ENCODE data around the gene KIFC3.
A peak's percentile ranks its signal among the peaks of the same experiment; 100 is the strongest.
"Not testable (repeated sequence)": the region's sequence is repeated elsewhere in the genome, so short reads cannot be mapped to it uniquely, and the experiment has no call there.

KIFC3 gene

DNA sequence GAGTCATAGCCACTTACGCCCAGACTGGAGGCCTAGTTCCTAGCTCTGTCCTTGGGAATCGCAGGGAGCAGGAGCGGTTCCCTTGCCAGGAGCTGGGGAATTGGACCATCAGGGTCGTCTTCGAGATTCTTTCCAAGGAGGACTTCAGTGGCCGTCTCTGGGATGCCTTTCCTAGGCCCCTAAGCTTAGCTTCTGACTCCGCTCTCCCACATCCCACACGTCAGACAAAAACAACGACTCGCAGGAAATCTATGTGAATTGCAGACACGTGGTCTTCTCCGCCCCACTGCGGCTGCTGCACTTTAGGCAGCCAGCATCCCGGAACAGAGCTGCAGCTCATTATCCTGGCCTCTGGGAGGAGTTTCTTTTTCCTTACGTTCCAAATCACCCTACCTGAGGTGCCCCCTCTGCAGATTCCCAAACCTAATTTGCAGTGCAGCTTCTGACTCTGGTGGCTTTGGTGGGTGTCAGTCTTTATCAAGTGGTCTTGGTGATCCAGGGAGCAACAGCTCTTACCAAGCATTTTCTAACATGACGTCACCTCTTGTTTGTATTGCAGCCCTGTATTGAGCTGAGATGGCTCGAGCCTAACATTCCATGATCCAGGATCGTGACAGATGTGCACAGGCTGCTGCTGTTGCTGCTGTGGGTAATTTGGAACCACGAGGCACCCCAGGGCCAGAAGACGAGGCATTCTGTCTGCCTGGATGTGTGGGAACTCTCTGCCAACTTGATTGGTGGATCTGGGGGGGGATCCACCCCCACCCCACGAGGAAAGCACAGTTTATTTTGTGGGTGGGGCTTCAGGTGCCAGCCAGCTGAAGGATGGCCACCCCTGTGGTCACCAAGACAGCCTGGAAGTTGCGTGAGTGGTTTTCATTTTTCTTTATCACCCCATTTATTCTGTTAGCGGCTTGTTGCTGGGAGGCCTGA lies 65.6 kb downstream of the KIFC3 start:
- peak; percentile 72 for DNase-seq

DNA sequence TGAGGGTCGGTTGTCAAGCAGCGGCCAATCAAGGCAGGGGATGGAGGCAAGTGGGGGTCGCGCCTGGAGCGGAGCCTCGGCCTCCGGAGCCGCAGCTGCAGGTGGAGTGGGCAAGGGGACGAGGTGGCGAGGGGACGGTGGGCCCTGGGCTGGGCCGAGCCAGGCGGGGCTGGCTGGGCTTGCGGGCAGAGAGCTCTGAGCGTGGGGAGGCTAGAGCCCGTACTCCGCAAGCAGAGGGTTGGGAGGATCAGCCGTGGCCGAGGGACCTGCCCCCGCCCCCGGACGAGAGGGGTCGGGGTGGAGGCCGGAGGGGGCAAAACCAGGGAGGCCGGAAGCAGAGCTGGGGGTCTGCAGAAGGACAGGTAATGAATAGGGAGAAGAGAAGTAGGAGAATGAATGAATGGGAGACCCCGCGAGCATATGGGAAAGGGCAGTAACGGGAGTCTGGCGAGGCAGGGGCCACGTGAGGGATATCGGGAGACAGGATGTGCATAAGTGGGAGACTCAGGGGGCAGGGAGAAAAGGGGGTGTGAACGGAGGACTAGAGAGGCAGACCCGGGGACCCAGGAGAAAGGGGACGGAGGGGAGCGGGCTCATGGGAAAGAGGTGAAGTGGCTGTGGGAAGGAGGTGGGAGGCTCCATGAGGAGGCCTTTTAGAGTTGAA lies 66.4 kb downstream of the KIFC3 start, which contains the start of gene KATNB1:
KATNB1 (plus strand) TSS at position 16 of the 664 bp plus-strand sequence. CDS start 1,474 bp downstream, outside the sequence.
- peak; percentile 20 for DNase-seq

DNA sequence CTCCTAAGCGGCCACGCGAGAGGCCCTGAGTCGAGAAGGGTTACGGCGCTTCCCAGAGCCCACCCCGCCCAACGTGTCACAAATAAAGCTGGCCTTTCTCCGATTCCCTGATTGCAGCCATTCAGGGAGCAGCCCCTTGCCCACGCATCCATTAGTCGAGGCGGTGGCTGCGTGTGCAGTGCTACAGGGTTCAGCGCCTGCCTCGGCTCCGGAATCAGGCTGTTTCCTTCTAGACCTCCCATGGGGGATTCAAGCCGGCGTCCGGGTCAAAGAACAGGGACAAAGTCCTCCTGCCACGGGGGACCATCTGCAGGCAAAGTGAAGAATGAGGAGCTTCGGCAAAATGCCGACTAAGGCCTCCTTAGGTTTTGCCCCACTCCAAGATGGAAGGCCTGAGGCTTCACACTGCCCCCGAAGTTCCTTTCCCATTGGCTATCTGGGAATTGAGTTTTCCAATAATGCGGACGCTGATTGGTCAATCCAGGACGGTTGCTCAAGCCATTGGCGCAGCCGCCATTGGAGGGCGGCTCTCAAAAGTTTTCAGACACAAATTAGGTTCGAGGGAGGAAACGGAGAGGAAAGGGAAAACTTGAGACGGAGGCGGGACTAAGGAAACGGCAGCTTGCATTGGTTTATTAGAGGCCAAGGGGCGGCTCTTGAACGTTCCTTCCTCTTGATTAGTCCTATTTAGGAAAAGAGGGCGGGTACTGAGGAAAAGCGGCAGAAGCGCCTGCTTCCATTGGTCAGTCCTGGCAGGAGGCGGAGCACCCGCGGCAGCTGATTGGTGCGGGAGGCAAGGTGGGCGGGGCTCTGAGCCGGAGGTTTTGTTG lies 67.2 kb downstream of the KIFC3 start:
- peak; percentile 96 for DNase-seq

DNA sequence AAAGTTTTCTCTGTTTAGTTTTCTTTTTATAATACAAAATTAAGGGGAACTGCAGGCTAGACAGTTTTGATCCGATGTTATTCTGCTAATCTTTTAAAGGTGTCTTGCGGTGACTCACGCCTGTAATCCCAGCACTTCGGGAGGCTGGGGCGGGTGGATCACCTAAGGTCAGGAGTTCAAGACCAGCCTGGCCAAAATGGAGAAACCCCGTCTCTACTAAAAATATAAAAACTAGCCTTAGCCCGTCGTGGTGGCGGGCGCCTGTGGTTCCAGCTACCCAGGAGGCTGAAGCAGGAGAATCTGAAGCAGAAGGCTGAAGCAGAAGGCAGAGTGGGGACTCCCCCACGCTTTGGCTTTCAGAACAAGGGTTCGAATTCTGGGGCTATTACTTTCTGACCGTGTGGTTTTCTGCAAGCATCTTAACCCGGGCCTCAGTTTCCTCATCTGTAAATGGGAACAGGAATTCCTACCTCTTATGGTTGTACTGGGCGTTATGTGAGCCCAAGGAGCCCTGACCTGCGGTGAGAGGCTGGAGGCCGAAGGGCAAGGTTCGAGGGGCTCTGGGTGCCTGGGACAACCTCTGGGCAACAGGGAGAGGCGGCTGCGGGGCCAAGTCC lies 67.9 kb downstream of the KIFC3 start:
- no peak for DNase-seq

DNA sequence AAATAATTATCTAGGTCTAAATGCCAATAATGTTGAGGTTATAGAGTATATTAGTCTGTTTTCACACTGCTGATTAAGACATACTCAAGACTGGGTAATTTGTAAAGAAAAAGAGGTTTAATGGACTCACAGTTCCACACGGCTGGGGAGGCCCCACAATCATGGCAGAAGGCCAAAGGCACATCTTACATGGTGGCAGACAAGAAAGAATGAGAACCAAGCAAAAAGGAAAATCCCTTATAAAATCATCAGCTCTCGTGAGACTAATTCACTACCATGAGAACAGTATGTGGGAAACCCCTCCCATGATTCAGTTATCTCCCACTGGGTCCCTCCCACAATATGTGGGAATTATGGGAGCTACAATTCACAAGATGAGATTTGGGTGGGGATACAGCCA lies 69.6 kb downstream of the KIFC3 start:
- DNase-seq = no peak

DNA sequence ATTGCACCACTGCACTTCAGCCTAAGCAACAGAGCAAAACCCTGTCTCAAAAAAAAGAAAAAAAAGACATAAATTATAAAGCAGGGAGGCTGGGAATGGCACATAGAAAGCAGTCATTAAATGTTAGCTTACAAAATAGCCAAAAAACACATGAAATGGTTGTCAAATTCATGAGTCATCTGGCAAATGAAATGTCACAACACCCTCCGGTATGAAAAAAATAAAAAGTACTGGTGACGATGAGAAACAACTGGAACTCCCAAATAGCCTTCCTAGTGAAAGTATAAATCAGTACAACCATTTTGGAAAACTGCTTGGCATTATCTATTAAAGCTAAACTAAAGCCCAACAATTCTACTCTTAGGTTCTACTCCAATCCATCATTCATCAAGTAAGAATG lies 70.3 kb downstream of the KIFC3 start:
- DNase-seq = no peak

DNA sequence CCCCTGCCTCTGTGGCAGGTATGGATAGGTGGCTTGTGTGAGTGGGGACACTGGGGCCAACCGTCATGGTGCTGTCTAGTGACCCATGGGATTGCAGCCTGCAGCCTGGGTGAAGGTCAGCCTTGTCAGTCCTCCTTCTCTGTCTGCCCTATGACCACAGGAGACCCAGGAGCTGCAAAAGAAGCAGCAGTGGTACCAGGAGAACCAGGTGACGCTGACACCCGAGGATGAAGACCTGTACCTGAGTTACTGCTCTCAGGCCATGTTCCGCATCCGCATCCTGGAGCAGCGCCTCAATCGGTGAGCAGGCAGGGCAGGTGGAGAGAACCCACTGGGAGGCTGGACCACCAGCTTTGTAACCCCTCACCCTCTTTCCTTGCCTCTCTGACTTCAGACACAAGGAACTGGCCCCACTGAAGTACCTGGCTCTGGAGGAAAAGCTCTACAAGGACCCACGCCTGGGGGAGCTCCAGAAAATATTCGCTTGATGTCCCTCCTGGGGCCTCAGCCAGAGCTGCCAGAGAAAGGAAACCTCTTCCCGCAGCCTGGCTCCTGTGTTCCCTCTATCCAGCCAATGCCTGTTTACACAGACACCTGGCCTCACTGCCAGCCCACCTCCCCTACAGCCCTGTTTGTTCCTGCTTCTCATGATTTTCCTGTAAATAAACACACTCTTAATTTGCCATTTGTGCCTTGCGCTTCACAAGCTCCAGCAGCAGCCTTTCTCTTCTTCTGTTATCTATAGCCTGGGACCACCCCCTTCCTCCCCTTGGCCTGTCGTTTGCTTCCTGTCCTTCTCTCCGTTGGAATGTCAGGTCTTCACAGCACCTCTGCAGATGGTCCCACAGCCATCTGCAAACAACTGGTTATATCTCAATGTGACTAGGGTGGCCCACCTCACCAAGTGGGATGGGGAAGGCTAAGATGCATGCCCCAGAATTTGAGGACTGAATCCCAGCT lies 71.2 kb downstream of the KIFC3 start:
- no peak for DNase-seq

DNA sequence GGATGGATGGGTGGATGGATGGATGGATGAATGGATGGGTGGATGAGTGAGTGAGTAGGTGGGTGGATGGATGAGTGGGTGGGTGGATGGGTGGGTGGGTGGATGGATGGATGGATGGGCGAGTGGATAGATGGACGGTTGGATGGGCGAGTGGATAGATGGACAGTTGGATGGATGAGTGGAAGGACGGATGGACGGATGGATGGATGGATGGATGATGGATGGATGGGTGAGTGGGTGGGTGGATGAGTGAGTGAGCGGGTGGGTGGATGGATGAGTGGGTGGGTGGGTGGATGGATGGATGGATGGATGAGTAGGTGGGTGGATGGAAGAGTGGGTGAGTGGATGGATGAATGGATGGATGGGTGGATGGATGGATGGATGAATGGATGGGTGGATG lies 72.4 kb downstream of the KIFC3 start:
- DNase-seq = not testable (repeated sequence)

DNA sequence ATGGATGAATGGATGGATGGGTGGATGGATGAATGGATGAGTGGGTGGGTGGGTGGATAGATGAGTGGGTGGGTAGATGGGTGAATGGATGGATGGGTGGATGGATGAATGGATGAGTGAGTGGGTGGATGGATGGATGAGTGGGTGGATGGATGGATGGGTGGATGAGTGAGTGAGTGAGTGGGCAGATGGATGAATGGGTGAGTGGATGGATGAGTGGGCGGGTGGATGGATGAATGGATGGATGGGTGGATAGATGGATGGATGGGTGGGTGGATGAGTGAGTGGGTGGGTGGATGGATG lies 73.2 kb downstream of the KIFC3 start:
- no peak for DNase-seq

DNA sequence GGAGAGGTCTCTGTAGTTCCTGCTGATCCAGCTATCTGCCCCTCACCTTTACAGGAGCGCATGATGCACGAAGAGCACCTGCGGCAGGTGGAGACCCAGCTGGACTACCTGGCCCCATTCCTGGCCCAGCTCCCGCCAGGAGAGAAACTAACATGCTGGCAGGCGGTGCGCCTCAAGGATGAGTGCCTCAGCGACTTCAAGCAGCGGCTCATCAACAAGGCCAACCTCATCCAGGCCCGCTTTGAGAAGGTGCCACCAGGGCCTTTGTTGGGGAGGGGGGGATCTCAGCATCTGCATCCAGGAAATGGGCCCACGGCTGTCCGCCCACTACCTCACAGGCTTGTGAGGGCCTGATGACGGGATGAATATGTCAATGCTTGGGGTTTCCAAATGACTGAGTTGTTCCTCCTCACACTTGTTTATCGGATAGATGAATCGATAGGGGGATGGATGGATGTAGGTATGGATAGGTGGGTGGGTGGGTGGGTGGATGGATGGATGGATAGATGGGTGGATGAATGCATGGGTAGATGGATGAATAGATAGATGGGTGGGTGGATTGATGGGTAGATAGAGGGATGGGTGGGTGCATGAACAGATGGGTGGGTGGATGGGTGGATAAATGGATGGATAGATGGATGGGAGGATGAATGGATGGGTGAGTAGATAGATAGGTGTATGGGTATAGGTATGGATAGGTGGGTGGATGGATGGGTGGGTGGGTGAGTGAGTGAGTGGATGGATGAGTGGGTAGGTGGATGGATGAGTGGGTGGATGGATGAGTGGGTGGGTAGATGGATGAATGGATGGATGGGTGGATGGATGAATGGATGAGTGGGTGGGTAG lies 73.7 kb downstream of the KIFC3 start:
- DNase-seq = no peak

DNA sequence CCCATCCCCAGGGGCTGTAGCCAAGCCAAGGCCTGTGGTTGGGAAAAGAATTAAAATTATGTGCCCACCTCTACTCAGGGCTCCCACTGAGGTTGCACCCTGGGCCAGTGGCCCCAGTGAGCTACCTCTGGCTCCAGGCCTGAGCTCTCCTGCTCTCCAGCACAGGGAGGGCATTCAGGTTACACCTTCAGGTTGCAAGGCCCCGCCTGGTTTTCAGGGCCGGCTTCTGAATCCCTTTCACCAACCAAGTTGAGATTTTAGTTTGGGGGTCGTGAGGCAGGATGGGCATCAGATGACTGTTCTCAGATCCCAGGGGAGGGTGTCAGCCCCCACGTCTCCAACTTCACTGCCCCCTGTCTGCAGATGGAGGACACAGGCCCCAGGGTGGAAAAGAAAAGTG lies 74.7 kb downstream of the KIFC3 start:
- DNase-seq = peak; percentile 14

DNA sequence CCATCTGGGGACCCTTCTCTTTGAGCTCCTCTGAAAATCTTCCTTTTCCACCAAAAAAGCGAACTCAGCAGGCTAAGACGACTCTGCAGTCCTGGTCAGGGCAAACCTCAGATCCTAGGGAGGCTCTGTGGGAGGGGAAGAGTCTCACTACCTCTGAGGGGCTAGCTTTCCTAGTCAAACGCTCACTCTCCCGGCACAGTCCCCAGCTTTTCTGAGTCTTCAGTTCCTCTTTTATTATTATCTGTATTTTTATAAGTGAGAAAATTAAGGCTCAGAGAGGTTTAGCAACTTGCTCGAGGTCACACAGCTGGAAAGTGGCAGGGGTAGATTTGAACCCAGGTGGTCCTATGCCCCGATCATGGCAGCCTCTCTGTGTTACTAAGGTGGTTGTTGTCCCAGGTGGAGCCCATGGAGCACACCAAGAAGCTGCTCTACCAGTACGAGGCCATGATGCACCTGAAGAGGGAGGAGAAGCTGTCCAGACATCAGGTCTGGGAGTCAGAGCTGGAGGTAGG lies 75.8 kb downstream of the KIFC3 start:
- DNase-seq = no peak

DNA sequence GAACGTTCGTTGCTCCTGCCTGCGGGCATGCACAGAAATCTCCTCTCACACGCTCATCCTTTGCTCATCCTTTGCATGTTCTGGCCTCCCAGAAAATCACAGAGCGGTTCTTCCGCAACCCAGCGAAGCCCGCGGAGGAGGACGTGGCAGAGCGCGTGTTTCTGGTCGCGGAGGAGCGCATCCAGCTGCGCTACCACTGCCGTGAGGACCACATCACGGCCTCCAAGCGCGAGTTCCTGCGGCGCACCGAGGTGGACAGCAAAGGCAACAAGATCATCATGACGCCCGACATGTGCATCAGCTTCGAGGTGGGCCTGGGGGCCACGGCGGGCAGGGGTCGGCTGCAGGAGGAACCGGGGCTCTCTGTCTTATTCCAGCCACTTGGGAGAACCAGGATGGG lies 76.3 kb downstream of the KIFC3 start:
- DNase-seq = no peak

DNA sequence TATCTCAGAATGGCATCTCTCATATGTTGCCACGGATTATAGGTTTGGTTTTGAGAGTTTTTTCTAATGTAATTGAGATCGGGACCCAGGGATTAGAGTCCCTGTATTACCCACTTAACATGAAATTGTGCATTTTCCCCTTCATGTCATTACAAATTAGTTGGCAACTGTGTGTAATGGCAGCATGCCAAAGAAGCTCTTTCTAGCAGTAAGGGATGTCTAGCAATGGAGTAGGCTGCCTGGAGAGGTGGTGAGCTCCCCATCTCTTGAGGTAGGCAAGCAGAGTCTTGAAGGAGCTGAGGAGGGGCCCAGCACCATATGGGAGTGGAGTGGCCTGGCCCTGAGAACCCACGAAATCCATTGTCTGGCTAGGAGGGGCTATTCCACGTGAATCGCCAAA lies 76.7 kb downstream of the KIFC3 start:
- no peak for DNase-seq

DNA sequence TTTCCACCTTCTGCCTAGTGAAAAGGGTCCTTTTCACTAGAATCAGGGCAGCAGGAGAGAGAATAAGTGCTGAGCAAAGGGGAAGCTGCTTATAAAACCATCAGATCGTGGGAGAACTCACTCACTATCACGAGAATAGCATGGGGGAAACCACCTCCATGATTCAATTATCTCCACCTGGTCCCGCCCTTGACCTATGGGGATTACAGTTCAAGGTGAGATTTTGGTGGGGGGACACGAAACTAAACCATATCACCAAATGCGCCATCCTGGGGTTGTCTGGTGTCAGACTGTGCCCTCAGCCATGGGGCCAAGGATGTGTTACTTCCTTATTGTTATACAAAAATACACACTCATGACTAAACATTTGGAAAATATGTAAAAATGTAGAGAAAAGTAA lies 77.1 kb downstream of the KIFC3 start:
- DNase-seq = no peak

DNA sequence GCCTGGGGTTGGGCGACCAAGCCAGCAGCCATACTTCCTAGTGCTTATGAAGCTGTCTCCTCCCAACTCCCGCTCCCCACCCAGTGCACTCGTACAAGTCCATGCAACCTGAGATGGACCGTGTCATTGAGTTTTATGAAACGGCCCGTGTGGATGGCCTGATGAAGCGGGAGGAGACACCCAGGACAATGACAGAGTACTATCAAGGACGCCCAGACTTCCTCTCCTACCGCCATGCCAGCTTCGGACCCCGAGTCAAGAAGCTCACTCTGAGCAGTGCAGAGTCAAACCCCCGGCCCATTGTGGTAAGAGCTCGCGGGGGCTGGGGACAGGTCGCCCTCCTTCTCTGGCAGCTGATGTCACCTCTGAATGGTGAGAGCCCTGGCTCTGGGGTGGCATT lies 77.8 kb downstream of the KIFC3 start:
- DNase-seq = no peak

DNA sequence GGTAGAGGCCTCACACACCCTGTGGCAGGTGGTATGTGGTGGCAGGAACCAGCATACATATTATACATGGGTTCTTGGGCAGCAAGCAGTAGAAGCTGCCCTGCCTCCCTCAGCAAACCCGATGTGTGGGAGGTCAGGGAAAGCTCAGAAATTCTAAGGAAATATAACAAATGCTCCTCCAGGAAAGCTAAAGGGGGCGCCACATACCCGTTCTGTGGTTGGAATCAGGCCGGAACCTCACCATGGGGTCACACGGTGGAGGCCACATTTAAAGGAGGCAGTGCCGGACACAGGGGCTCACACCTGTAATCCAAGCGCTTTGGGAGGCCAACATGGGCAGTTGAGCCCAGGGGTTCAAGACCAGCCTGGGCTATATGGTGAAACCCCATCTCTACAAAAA lies 79.1 kb downstream of the KIFC3 start:
- DNase-seq = peak; percentile 50

DNA sequence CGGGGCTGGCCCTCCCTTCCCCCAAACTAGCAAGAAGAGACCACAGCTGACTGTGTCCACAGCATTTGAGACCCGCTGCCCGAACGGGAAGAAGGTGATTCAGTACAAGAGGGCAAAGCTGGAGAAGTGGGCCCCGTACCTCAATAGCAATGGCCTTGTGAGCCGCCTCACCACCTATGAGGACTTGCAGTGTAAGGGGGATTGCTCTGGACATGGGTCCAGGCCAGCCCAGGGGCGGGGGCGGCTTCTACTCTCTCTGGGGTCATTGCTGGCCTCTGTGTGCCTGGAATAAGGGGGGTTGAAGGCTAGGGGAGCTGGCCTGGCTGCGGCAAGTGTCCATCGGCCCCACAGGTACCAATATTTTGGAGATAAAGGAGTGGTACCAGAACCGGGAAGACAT lies 79.6 kb downstream of the KIFC3 start:
- DNase-seq = no peak

DNA sequence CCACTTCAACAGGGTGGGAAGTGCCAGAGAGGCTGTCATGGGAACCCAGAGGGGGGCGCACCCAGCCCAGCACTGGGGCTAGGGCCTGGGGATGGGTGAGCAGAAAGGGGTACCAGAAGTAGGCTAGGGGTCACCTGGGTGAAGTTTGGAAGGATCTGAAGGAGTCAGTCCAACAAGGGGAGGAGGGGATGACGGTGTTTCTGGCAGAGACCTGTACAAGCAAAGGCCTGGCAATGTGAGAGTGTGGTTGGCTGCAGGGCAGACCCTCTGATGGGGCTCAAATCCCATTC lies 80.1 kb downstream of the KIFC3 start:
- DNase-seq = no peak

DNA sequence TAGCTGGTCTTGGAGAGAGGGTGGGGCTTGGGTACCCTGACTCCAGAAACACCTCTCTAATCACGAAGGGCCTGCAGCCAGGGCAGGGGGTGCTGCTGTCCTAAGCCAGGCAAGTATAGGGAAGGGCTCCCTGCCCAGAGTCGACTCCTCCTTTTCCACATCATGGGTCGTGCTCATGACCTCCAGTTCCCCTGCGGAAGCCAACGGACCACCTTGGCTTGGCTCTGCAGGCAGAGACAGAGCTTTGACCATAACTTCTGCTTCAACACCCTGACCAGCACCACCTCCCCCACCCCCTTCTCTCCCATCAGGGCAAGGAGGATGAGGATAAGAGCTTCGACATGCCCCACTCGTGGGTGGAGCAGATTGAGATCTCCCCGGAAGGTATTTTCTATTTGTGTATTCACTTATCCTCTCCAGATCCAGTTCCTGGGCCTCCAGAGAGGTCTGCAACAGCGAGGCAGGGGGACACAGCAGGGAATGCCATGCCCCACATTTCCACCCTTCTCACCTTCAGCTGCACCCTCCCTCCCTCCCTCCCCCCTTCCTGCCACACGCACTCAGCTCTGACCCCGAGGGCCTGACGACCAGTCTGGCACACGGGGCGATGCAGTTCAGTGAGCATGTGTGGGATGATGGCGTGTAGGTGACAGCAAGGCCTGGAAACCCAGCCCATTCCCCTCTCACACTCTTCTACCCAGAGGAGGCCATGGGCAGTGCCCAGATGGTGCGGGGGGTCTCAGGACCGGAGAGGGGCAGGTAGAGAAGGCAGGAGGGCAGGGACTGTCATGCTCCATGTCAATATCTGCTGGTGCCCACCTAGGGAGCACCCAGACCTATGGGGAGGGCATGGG lies 80.7 kb downstream of the KIFC3 start:
- DNase-seq = no peak

Measured in 8988T (cell line).